Inflammatory macrophage treated with lipopolysaccharide for 1 hour (primary cell): ENCODE measurements around the gene OTC.
A peak's percentile ranks its signal among the peaks of the same experiment; 100 is the strongest.

ENCODE experiments used
- DNase-seq, 2 donors: peaks; one replicate each; pipeline ENCODE4 v3.0.0-alpha.2; 2020 to 2022

The OTC gene

DNA sequence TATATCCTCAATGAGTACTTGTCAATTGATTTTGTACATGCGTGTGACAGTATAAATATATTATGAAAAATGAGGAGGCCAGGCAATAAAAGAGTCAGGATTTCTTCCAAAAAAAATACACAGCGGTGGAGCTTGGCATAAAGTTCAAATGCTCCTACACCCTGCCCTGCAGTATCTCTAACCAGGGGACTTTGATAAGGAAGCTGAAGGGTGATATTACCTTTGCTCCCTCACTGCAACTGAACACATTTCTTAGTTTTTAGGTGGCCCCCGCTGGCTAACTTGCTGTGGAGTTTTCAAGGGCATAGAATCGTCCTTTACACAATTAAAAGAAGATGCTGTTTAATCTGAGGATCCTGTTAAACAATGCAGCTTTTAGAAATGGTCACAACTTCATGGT, at the start of gene OTC:
OTC (plus strand) TSS at position 243 of the 400 bp plus-strand sequence; CDS start at position 336, 93 bp downstream.
- no peak for DNase-seq

GRCh38 chrX:38304010-38304409, 48.4 kb upstream of the OTC start:
- DNase-seq = no peak

- DNase-seq = no peak
Measured at GRCh38 chrX:38305971-38306370, 46.4 kb upstream of the OTC start.

- no peak for DNase-seq
Measured at GRCh38 chrX:38311743-38312142, 40.7 kb upstream of the OTC start.

- DNase-seq = no peak
Measured at GRCh38 chrX:38312436-38312835, 40.0 kb upstream of the OTC start.

DNA sequence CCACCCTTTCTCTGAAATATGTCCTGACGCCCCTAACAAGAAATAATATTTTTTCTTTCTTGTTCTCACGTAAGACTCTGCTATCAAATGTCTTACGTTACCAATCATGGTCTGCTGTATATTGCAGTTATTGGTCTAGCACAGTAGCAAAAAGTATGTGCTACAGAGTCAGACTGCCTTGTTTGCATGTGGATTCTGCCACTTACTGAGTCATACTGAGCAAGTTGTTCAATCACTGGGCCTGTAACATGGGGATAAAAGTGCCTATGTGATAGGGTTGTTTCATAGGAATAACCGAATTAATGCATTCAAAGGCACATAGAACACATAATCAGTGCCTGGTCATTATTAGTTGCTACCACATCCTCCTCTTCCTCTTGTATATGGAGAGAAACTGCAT, 39.2 kb upstream of the OTC start:
- DNase-seq = no peak

DNA sequence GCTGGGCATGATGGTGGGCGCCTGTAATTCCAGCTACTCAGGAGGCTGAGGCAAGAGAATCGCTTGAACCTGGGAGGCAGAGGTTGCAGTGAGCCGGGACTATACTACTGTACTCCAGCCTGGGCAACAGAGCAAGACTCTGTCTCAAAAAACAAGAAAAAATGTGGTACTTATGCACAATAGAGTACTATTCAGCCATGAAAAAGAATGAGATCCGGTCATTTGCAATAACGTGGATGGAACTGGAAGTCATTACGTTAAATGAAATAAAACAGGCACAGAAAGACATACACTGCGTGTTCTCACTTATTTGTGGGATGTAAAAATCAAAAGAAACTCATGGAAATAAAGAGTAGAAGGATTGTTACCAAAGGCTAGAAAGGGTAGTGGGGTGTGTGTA, 37.2 kb upstream of the OTC start:
- DNase-seq = no peak

DNA sequence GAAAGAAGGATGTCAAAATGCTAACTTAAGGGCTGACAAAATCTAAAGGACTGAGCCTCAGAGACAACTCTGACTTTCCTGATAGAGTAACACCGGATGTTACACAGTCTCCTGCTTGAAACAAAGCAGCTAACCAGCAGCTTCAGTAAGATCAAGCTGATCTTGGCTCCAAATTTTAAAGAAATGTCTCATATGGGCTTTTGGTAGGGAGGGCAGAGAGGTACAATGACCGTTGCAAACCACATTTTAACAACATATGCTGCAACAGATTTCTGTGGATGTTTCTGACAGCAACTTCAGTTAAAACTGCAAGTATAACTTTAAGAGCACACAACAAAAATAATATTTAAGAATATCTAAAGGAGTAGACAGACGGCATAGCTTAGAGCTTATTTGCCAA, 34.2 kb upstream of the OTC start:
- no peak for DNase-seq

DNA sequence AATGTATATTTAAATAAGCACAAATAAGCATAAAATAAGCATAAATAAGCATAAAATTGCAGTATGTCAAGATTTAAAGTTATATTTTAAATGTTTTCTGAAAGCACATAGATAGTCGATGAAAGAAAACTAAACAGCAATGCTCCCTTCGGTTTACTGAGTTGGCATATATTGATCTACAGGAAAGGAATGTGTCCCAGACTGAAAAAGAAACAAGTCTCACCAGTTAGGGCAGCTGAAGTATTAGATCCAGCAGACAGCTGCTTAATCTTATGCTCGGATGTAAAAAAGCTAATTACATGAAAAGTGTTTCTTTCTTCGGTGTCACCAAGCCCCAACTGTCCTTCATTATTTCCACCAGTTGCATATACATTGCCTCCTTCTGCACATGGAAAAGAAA, 33.8 kb upstream of the OTC start:
- no peak for DNase-seq

- no peak for DNase-seq
Measured at GRCh38 chrX:38320819-38321218, 31.6 kb upstream of the OTC start.

DNA sequence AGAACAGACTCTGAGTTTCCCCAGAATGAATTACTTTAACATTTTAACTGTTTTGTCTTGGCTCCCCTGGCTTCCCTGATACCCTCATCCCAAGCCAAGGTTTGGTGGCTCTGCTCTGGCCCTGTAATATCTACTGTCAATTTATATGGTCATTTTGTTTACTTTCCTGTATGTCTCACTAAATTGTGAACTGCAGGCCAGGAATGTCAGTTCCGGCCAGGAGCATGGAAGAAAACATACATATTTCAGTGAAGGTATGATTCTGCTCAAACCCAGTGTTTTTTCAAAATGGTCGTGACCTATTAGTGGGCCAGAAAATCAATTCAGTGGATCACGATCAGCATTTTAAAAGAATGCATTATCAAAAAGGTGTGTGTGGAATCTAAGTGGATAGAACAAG, 26.3 kb upstream of the OTC start:
- DNase-seq = no peak

DNA sequence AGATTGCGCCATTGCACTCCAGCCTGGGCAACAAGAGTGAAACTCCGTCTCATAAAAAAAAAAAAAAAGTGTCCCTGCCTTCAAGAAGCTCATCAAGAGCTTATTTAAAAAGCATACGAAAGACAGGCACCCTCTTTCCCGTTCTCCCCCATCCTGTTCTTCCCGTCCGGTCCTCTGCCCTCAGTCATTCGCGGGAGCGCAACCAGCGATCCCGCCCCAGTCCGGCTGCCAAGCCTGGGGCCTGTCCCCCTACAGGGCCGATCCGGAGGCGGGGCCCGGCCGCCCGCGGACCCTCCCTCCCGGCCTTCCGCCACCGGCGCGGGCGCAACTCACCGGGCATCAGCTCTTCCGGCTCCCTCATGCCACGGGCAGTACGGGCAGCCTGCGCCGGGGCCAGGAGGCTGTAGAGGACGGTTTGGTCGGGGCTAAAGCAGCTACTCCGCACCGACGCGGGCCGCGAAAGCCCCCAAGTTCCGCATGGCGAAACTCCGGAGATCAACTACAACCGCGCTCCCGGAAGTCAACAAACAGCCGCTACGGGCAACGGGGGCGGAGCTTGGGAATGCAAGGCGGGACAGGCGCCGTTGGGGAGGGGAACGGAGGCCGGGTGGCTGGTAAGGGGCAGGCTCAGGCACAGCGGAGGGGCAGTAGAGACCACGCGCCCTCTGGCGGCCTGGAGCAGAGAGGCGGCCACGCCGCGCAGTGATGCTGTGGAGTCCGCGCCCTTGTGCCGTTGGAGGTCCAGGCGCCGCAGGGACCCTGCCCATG, 25.2 kb upstream of the OTC start, which contains the start of gene RPGR:
RPGR (minus strand) TSS at position 503 of the 768 bp plus-strand sequence; CDS start at position 361, 142 bp downstream.
- peak; percentile 87 to 88 for DNase-seq

- no peak for DNase-seq
Measured at GRCh38 chrX:38327775-38328081, 24.7 kb upstream of the OTC start.

GRCh38 chrX:38332505-38332904, 19.9 kb upstream of the OTC start:
- DNase-seq = peak in 1 of 2 donors; percentile 12

GRCh38 chrX:38335382-38335781, 17.0 kb upstream of the OTC start:
- DNase-seq = peak in 1 of 2 donors; percentile 16

DNA sequence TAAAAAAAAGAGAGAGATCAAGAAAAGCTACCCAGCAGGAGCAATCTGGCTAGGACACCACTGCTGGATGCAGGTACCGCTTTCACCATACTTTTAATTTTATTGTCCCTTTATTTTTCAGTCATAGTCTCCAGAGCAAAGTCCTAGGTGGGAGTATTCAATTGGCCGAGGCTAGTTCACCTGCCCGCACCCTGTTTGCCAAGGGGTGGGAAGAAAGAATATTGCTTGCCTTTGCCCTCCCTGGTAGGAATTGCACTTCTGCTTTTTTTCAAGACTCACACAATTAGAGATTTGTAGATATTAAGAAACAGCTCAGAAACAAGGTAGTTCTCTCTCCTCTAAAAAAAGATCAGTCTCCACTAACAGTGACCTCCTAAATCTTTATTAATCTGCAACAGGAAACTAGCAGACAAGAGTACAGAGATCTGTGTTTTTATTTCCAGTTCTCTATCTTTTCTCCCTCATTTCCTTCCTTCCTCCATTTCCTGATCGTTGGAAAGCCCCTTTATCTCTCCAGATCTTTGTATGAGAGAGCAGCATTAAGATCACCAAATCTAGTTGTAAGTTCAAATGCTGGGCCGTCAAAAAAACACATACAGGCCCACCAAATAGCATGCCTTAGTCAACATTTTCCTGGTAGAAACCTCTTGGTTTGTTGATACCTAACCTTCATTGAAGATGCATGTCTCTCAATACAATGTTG, 15.7 kb upstream of the OTC start:
- peak in 1 of 2 donors; percentile 2 for DNase-seq

GRCh38 chrX:38341442-38341841, 11.0 kb upstream of the OTC start:
- DNase-seq = no peak

DNA sequence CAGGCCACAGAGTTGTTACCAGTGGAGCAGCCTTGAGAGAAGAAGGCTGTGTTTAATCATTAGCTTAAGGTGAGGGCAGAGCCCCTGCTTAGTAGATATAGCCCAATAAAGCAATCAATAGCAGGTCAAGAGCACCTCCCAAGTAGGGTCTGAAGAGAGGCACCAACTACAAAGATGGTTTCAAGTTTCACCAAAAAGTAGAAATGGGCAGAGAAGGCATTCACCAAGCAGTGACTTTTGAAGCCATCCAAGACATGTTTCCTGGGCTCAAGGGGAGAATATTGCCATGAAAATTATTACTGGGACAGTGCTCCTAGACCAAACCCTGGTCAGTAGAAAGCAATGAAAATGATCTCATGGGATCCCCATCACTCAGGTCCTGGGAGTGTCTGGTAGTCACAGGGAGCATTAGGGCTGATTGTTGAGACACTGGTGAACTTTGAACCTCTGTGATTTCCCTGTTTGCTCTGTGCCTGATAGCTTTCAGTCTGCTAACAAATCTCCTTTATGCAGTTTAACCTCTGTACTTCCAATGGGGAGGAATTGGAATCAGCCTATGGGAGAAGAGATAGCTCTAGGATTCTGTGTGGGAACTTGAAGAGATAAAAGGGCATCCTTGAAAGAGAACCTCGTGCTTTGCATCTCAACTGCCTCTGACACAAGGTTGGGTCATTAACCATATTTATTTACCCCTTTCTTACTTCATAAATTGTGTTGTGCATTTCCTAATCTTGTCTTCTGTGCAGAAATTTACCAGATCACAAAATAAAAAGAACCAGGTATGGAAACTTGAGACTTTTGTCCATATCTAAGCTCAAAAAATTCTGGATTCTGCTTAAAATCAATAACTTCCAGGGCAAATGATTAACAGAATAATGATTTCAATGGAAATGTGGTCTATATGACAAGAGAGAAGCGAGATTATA, 9.3 kb upstream of the OTC start:
- peak in 1 of 2 donors; percentile 2 for DNase-seq

- no peak for DNase-seq
Measured at GRCh38 chrX:38346150-38346549, 6.3 kb upstream of the OTC start.

- peak; percentile 75 to 93 for DNase-seq
Measured at GRCh38 chrX:38347136-38347535, 5.3 kb upstream of the OTC start.

- no peak for DNase-seq
Measured at GRCh38 chrX:38351346-38351745, 1.1 kb upstream of the OTC start.

DNA sequence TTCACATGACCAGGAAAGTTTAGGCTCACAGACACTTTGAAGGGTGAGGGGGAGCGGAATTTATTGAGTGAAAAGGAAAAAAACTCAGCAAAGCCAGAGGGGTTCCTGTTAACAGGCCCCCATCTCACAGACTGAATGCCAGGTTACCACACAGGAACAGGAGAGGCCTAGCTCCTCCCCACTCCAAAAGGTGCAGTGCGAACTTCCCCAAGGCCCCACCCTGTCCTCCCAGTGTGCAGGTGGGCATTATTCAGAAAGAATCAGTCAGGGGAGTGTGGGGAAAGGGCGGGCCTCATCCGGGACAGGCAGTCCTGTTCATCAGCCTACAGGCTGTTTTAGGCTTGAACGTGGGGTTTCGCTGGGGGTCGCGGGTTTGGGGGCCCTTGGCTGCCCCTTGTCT, 4.0 kb downstream of the OTC start:
- DNase-seq = no peak
